ENCODE measurements around the gene CAPSL. TPM values are rescaled to one million over a fixed set of nuclear protein-coding genes. Genes with fewer than 3 reads are reported as not detected.
"Not testable (repeated sequence)": the region's sequence is repeated elsewhere in the genome, so short reads cannot be mapped to it uniquely, and the experiment has no call there.

CAPSL gene
- total RNA-seq, 4 donors from 2014 or later = 1.5 to 7.7 TPM; not detected in 2

GRCh38 chr5:35860686-35861085 is 77.7 kb downstream of the CAPSL start:
- no peaks in the 10 kb centered on the region for H3K9me3 ChIP-seq
- no peak for TF ChIP-seq CTCF (IDR thresholded peaks at IDR 0.05)
- TF ChIP-seq POLR2A (IDR thresholded peaks at IDR 0.05) = no peak
- H3K4me1 ChIP-seq = no peaks in the 10 kb centered on the region
- H3K27me3 ChIP-seq = no peaks in the 10 kb centered on the region
- no peak overlapping the region for H3K27ac ChIP-seq
- no peak for DNase-seq
- H3K36me3 ChIP-seq = no peaks in the 10 kb centered on the region
- no peak overlapping the region for H3K4me3 ChIP-seq
- intact Hi-C loops (cut with DNase I; ENCODE audit: low total_unique reads) = no loop called here

- H3K27ac ChIP-seq = no peak overlapping the region
- DNase-seq = no peak
- no peak for TF ChIP-seq CTCF (IDR thresholded peaks at IDR 0.05)
- TF ChIP-seq POLR2A (IDR thresholded peaks at IDR 0.05) = no peak
- H3K4me3 ChIP-seq = no peak overlapping the region
- intact Hi-C loops (cut with DNase I; ENCODE audit: low total_unique reads) = no loop called here
- H3K36me3 ChIP-seq = no peaks in the 10 kb centered on the region
- no peaks in the 10 kb centered on the region for H3K9me3 ChIP-seq
- H3K27me3 ChIP-seq = no peaks in the 10 kb centered on the region
- no peaks in the 10 kb centered on the region for H3K4me1 ChIP-seq
Measured at GRCh38 chr5:35859101-35859661, 79.2 kb downstream of the CAPSL start.

DNA sequence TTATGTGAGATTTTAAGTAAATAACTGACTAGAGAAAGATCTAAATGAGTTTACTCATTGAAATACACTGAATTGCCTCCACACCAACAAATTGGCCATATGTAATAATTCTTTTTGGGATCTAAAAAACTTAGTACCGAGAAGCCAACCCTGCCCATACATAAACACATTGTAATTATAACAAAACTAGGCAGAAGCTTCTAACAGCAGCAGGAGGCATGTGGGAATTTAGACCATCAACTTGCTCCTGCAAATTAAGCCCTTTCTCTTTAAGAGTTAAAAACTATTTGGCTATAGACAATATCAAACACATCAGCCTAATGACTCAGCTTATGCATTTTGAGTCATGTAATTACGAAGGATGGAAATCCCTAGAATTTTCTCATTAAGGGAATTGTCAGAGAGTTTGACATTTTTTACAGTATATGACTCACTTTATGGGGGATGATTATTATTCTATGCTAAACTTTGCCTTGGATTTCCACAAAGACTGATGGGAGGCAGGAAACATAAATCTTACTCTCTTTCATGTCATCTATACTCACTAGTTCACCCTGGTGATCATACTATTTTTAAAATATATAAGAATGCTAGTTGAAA is 80.7 kb downstream of the CAPSL start:
- H3K36me3 ChIP-seq = no peaks in the 10 kb centered on the region
- H3K4me1 ChIP-seq = no peaks in the 10 kb centered on the region
- intact Hi-C loops (cut with DNase I; ENCODE audit: low total_unique reads) = no loop called here
- DNase-seq = no peak
- H3K27me3 ChIP-seq = no peaks in the 10 kb centered on the region
- H3K4me3 ChIP-seq = no peak overlapping the region
- TF ChIP-seq POLR2A (IDR thresholded peaks at IDR 0.05) (no peak), CTCF (IDR thresholded peaks at IDR 0.05) (no peak)
- H3K27ac ChIP-seq = no peak overlapping the region
- H3K9me3 ChIP-seq = no peaks in the 10 kb centered on the region

- H3K4me3 ChIP-seq = no peak within 1 kb of the TSS
- no peaks in the 10 kb centered on the region for H3K36me3 ChIP-seq
- H3K9me3 ChIP-seq = no peaks in the 10 kb centered on the region
- TF ChIP-seq CTCF (IDR thresholded peaks at IDR 0.05) = no peak
- TF ChIP-seq POLR2A (IDR thresholded peaks at IDR 0.05) = no peak
- DNase-seq = no peak
- no peaks in the 10 kb centered on the region for H3K4me1 ChIP-seq
- no peaks in the 10 kb centered on the region for H3K27me3 ChIP-seq
- no peak within 1 kb of the TSS for H3K27ac ChIP-seq
- intact Hi-C loops (cut with DNase I; ENCODE audit: low total_unique reads) = no loop called here
Measured at GRCh38 chr5:35856765-35857351, 81.6 kb downstream of the CAPSL start, which contains the start of gene IL7R. TSS of gene IL7R (plus strand) at chr5:35856891. CDS start at chr5:35856978, 87 bp downstream.

GRCh38 chr5:35856186-35856764 is 82.1 kb downstream of the CAPSL start:
- H3K27ac ChIP-seq; H3K4me1 ChIP-seq; intact Hi-C loops (cut with DNase I; ENCODE audit: low total_unique reads); H3K36me3 ChIP-seq; H3K4me3 ChIP-seq; H3K9me3 ChIP-seq; DNase-seq; H3K27me3 ChIP-seq: not testable (repeated sequence)

Data from uterus (tissue), 4 donors.